Duodenal mucosa (tissue), 2 donors: ENCODE measurements around the gene HACD2.
A peak's percentile ranks its signal among the peaks of the same experiment; 100 is the strongest.

Experiments used
- H3K27ac ChIP-seq: one replicate; pipeline ENCODE4 v1.7.0; 2013; ENCODE audit warnings: low read depth, low read length
- H3K27me3 ChIP-seq, 2 donors: one replicate each; pipeline ENCODE4 v1.7.0; 2013; ENCODE audit warnings: low read length in 2 of 2, control low read depth in 1 of 2; ENCODE audit not compliant: insufficient read depth in 2 of 2, control insufficient read depth in 1 of 2
- H3K36me3 ChIP-seq, 2 donors: one replicate each; pipeline ENCODE4 v1.7.0; 2013; ENCODE audit warnings: low read length in 2 of 2, control low read depth in 1 of 2; ENCODE audit not compliant: insufficient read depth in 2 of 2, control insufficient read depth in 1 of 2
- H3K4me1 ChIP-seq, 2 donors: one replicate each; pipeline ENCODE4 v1.7.0; 2013; ENCODE audit warnings: low read length in 2 of 2, control low read depth in 1 of 2; ENCODE audit not compliant: insufficient read depth in 2 of 2, control insufficient read depth in 1 of 2
- H3K4me3 ChIP-seq, 2 donors: one replicate each; pipeline ENCODE4 v1.7.0; 2013; ENCODE audit warnings: low read length in 2 of 2, low read depth in 1 of 2
- H3K9ac ChIP-seq, 2 donors: one replicate each; pipeline ENCODE4 v1.7.0; 2013; ENCODE audit warnings: low read length in 2 of 2, low read depth in 1 of 2
- H3K9me3 ChIP-seq, 2 donors: one replicate each; pipeline ENCODE4 v1.7.0; 2013; ENCODE audit warnings: low read length in 2 of 2, control low read depth in 1 of 2; ENCODE audit not compliant: control insufficient read depth in 1 of 2

The HACD2 gene

DNA sequence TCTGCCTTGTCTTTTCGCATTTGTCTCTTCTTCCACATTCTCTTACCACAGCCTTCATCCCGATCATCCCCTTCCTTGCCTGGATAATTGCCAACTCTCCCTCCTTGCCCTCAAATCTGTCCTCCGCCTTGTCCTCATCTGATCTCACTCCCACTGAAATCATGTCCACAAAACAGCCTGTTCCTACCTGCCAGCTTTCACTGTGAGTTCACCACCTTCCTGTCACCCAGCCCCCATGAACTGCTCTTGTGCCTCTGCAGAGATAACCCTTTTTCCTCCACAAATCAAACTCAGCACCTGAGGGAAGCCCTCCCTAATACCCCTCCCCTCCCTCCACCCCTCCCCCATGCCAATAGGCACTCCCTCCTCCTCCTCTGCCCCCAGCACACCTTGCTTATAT is 131.2 kb downstream of the HACD2 start:
- no peaks in the 10 kb centered on the region for H3K36me3 ChIP-seq
- H3K27me3 ChIP-seq, result peaks cover 10 to 24% of the 10 kb centered on the region in 2 donors
- H3K9me3 ChIP-seq, result no peaks in the 10 kb centered on the region
- H3K27ac ChIP-seq, result no peak overlapping the region
- no peak overlapping the region for H3K9ac ChIP-seq
- H3K4me1 ChIP-seq, result peaks cover 4 to 14% of the 10 kb centered on the region in 2 donors
- no peak overlapping the region for H3K4me3 ChIP-seq

DNA sequence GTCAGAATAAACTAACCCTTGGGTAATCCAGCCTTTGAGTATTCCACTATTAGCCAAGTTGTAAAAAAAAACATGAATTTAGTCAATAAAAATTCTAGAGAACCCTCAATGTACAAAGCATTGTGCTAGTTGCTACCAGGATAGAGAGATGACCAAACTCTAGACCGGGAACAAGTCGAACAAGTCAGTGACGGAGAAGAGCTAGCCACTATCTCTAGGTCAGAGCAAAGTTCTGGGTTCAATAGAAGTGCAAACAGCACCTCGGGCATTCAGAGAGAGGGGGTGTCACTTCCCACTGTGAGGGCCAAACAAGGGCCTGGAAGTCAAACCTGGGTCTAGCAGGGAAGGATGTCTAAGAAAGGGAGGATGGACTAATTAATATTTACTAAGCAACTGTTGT is 133.7 kb downstream of the HACD2 start:
- Histone ChIP-seq H3K9ac (no peak overlapping the region), H3K27ac (no peak overlapping the region), H3K4me3 (no peak overlapping the region), H3K36me3 (no peaks in the 10 kb centered on the region), H3K4me1 (peaks cover 4 to 19% of the 10 kb centered on the region in 2 donors), H3K9me3 (no peaks in the 10 kb centered on the region), H3K27me3 (peaks cover 16 to 31% of the 10 kb centered on the region in 2 donors)

DNA sequence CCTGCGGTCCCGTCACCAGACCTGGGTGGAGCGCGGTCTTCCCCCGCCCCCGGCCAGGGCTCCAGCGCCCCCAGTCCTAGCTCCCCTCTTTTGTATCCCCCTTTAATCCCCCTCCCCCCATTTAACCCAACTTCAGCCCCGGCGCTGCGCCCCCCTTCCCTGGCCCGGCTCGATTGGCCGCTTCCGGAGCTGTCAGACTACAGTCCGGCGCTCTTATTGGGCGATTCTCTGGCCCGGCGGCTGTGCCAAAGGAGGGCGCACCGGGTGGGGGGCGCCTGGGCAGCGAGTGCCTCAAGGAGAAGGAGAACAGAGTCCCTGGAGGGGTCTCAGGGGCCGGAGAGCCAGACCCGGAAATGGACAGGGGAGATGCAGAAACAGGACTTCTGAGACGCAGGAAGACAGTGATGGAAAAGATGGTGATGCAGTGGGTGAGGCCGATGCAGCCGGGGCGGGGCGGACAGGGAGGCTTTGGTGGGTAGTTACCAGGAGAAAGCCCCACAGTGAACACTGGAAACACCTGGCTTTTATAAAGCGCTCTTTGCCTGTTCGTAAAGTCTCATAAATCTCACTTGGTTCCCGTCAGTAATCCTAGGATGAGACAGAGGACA is 134.8 kb downstream of the HACD2 start:
- Histone ChIP-seq H3K36me3 (no peaks in the 10 kb centered on the region), H3K4me3 (no peak overlapping the region), H3K9ac (no peak overlapping the region), H3K27me3 (peaks cover 16 to 27% of the 10 kb centered on the region in 2 donors), H3K4me1 (peaks cover 4 to 19% of the 10 kb centered on the region in 2 donors), H3K9me3 (no peaks in the 10 kb centered on the region), H3K27ac (peak overlapping the region; percentile 20)

DNA sequence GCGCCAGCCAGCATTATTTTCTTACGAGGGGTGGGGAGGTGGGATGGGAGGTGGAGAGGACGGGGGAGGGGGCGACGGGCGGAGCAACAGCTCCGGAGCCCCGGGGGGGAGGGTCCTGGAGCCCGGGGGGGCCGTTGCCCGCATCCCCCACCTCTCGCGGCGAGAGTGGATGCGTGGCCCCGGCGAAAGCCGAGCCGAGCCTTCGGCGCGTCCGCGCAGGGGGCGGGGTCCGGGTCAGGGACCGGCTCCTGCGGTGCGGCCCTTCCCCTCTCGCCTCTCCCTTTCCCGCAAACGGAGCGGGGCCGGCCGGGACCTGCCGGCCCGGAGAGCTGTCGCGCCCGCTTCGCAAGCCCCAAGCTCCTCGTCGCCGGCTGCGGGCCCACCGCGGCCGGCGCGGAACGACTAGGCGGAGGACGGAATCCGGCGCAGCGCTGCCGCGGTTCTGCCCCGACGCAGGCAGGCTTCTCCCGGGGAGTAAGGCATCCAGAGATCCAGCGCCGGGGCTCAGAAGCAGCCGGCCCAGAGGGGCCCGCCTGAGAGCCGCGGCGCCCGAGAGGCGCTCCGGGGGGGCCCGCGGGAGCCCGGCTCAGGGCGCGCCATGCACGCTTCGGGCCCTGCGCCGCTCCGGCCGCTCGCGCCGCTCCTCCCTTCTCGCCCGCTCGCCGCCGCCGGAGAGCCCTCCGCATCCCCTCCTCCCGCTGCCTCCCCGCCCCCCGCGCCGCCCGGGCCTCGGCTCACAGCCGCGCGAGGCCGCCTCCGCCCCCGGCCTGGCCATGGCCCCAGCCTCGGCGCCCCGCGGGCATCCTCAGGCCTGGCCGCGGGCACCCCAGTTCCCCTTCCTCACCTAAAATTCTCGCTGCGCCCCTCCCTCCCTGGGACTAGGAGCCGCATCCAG is 135.5 kb downstream of the HACD2 start:
- Histone ChIP-seq H3K9ac (no peak overlapping the region), H3K9me3 (no peaks in the 10 kb centered on the region), H3K27ac (peak overlapping the region; percentile 20), H3K4me1 (peaks cover 4 to 19% of the 10 kb centered on the region in 2 donors), H3K36me3 (no peaks in the 10 kb centered on the region), H3K4me3 (peak overlapping the region; percentile 48 to 51), H3K27me3 (peaks cover 16 to 27% of the 10 kb centered on the region in 2 donors)

DNA sequence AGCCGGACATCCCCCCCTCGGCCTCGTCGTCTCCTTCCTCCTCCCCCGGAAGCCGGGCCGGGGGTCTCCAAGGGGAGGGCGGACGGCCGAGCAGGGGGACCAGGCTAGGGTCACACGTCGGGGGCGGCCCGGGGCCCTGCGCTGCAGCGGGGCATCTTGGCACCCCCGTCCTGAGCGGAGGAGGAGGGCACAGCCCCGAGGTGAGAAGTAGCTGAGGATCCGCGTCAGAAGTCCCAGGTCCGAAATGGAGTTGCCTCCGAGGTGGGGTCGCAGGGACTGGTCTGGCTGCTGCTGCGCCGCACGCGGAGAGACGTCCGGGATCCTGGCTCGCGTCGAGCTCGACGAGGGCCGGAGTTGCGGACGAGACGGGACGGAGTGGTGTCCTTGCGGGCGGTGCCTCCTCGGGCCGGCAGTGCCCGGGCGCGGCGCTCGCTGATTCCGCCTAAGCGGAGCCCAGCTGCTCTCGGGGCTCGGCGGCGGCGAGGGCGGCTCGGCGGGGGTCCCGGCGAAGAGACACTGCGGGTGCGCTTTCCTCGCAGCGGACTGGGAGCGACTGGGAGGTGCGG is 136.2 kb downstream of the HACD2 start, which contains the start of gene ADCY5:
ADCY5 (minus strand) TSS at position 555 of the 566 bp plus-strand sequence; CDS start at position 10, 545 bp downstream.
- H3K27ac ChIP-seq, result peak within 1 kb of the TSS; percentile 20

DNA sequence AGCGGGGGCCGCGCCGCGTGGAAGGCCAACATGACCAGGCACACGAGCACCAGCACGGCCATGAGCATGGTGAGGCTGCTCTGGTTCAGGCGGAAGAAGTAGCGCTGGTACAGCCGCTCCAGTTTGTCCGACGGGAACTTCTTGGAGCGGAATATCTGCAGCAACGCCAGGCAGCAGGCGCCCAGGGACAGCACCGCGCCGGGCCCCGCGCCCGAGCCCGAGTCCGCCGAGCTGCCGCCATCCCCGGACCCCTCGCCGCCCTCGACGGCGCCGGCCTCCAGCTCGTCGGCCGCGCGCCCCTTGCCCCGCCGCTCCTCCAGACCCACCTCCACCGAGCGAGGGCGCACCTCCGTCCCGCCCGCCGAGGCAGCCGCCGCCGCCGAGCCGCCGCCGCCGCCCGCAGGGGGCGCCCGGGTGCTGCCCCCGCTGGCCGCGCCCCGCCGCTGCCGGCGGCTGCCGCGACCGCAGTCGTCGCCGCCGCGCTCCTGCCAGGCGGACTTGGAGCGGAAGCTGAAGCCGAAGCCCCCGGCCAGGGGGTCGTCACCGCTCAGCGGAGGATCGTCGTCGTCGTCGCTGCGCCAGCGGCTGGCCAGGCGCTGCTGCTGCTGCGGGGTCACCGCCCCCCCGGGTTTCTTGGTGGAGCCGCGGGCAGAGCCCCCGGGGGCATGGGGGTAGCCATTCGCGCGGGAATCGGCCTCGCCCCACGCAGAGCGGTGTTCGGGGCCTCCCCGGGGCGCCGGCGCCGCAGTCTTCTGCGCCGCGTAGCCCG is 136.9 kb downstream of the HACD2 start:
- Histone ChIP-seq H3K27me3 (peaks cover 19 to 33% of the 10 kb centered on the region in 2 donors), H3K9ac (no peak overlapping the region), H3K27ac (no peak overlapping the region), H3K4me1 (peaks cover 4 to 19% of the 10 kb centered on the region in 2 donors), H3K4me3 (peak overlapping the region; percentile 51 to 60), H3K9me3 (no peaks in the 10 kb centered on the region), H3K36me3 (no peaks in the 10 kb centered on the region)

More for the DNA sequence above, 136.2 kb downstream of the HACD2 start, which contains the start of gene ADCY5:
- Histone ChIP-seq H3K9ac (no peak within 1 kb of the TSS), H3K9me3 (no peaks in the 10 kb centered on the region), H3K4me1 (peaks cover 4 to 19% of the 10 kb centered on the region in 2 donors), H3K4me3 (peak within 1 kb of the TSS; percentile 51 to 60), H3K27me3 (peaks cover 16 to 33% of the 10 kb centered on the region in 2 donors), H3K36me3 (no peaks in the 10 kb centered on the region)

DNA sequence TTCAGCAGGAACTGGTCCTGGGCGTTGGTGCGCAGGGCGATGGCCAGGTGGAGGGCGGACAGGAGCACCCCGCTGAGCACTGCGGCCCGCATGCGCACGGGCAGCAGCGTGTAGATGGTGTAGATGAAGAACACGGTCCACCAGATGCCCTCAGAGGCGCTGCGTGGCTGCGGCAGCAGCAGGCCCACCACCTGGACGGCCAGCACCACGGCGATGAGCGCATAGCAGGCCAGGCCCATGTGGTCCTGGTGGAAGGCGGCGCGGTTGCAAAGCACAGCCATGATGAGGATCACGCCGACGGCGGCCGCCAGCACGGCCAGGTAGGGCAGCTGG is 137.5 kb downstream of the HACD2 start:
- H3K27me3 ChIP-seq, result peaks cover 19 to 33% of the 10 kb centered on the region in 2 donors
- H3K27ac ChIP-seq, result no peak overlapping the region
- peaks cover 4 to 19% of the 10 kb centered on the region in 2 donors for H3K4me1 ChIP-seq
- H3K9me3 ChIP-seq, result no peaks in the 10 kb centered on the region
- H3K9ac ChIP-seq, result no peak overlapping the region
- no peaks in the 10 kb centered on the region for H3K36me3 ChIP-seq
- H3K4me3 ChIP-seq, result peak overlapping the region in 1 of 2 donors; percentile 19

DNA sequence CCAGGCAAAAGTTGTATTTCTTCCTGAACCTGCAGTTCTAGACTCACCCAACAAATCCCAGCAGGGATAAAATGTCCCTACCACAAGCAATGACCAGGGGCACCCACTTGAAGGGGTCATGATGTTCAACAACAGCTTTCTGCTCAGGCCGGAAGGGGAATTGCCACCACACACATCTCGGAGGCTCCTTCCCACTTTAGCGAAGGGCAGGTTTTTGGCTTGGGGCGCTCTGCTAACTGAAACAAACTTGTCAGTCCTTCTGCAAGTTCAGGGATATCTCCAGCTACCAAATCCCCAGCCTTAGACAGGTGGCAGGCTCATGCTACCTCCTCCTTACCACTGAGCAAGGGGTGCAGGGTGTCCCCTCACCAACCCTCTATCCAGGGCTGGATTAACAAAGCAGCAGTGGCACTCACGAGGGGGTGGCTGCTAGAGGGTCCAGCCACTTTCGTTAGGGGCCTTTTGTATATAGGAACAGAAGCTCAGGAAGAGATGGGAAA is 138.2 kb downstream of the HACD2 start:
- no peak overlapping the region for H3K27ac ChIP-seq

DNA sequence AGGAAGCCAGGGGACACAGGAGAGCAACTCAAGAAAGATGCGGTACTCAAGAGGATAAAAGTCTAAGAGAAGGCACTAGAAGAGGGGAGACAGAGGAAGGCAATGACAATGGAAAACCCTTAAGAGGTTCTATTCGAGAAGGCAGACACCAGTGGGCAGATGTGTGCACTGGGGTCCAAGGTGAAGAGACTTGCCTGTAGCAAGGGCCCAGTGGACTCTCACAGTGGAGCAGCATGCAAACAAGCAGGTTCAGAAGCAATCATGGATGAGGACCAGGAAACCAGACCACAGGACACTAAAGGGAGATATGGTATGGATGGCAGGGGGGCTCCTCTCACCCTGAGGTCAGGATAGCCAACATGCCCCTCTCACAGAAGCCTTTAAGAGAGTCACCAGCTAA is 138.6 kb downstream of the HACD2 start:
- no peaks in the 10 kb centered on the region for H3K36me3 ChIP-seq
- peaks cover 19 to 30% of the 10 kb centered on the region in 2 donors for H3K27me3 ChIP-seq
- H3K9ac ChIP-seq, result no peak overlapping the region
- H3K9me3 ChIP-seq, result no peaks in the 10 kb centered on the region
- peak overlapping the region in 1 of 2 donors; percentile 2 for H3K4me3 ChIP-seq
- peaks cover 4 to 19% of the 10 kb centered on the region in 2 donors for H3K4me1 ChIP-seq
- H3K27ac ChIP-seq, result no peak overlapping the region

More for the DNA sequence above, 138.2 kb downstream of the HACD2 start:
- Histone ChIP-seq H3K9me3 (no peaks in the 10 kb centered on the region), H3K4me1 (peaks cover 4 to 19% of the 10 kb centered on the region in 2 donors), H3K27me3 (peaks cover 19 to 33% of the 10 kb centered on the region in 2 donors), H3K9ac (no peak overlapping the region), H3K4me3 (no peak overlapping the region), H3K36me3 (no peaks in the 10 kb centered on the region)
